ENCODE data around the gene PPP4C.
"Not testable (repeated sequence)": the region's sequence is repeated elsewhere in the genome, so short reads cannot be mapped to it uniquely, and the experiment has no call there.

PPP4C gene

DNA sequence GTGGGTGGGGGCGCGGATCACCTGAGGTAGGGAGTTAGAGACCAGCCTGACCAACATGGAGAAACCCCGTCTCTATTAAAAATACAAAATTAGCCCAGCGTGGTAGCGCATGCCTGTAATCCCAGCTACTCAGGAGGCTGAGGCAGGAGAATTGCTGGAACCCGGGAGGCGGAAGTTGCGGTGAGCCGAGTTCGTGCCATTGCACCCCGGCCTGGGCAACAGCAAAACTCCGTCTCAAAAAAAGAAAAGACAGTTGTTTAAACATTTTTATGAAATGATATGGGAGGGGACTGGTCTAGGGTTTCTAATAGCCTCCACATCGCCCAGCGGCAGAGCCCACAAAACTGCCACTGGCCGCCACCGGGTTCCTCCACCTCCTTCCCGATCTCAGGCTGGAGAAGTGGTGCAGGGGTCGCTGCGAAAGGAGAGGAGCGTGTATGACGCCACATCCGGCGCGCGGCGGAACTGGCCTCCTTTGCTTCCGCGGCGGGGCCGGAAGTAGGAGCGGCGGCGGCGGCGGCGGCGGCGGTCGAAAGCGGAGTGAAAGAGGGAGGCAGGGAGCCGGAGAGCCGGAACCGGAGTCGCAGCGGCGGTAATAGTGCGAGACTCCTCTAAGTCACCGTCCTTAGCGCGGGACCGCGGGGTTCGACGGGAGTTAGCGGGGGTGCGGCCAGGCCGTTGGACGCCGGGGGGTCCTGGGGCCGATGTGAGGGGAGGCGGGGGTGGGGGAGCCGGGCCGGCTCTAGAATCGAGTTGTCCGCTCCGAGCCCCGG, at the start of gene PPP4C:
Gene PPP4C, plus strand, starts transcription at position 492 of the 773 bp plus-strand sequence. CDS start 384 bp downstream, outside the sequence.
- DNase-seq (ENCODE audit: low read depth, low spot score), result no peak
- H3K27ac ChIP-seq, result peak within 1 kb of the TSS; percentile 90

DNA sequence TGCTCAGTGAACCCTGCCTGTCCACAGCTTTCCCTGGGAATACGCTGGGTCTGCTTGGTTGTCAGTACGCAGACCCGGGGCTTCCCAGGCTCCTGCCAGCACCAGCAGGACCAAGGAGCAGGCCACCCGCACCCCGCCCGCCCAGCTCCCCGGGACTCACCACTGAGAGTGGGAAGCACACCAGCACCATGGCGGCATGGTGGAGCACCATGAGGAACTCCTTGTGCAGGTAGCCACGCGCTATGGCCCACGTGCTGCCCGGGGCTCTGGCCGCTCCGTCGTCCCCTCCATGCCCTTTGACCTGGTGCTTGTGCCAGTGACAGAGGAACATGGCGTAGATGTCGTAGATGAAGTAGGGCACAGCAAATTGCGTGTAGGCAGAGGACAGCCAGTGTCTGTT, 49.3 kb upstream of the PPP4C start:
- no peak overlapping the region for H3K27ac ChIP-seq
- no peak for DNase-seq (ENCODE audit: low read depth, low spot score)

DNA sequence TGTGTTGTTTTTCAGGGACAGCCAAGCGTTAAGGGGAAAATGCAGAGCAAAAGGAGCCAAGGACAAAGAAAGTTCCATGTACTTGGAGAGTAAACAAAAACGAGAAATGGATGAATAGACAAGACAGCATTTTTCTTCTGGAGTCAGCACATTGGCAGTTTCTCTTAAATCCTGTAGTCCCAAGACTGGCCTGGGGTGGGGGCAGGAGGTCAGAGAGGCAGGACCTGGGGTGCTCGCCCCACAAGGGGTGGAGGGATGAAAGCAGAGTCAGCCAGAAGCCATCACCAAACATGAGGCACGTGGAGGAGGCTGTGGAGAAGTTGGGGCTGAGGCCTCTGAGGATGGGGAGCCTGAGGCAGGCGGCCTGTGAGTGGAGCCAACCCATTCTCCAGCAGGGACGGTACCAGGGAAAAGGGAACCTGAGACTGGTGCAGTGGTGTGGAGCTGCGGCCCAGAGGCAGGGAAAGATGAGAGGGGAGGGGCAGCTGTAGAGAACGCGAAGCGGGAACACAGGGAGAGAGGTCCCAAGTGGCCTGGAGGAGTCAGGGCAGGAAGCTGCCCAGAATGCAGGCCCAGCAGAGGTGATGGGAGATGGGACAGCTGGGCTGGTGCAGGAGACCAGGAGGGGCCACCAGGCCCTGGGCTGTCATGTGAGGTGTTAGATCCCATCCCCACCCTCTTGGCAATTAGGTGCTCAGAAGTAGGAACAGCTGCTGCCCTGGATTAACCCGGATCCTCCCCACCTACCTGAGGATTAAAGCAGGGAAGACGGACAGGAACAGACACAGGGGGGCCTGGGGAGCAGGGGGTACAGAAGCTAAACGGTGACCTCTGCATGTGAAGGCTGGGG, 48.0 kb upstream of the PPP4C start:
- H3K27ac ChIP-seq, result no peak overlapping the region
- no peak for DNase-seq (ENCODE audit: low read depth, low spot score)

DNA sequence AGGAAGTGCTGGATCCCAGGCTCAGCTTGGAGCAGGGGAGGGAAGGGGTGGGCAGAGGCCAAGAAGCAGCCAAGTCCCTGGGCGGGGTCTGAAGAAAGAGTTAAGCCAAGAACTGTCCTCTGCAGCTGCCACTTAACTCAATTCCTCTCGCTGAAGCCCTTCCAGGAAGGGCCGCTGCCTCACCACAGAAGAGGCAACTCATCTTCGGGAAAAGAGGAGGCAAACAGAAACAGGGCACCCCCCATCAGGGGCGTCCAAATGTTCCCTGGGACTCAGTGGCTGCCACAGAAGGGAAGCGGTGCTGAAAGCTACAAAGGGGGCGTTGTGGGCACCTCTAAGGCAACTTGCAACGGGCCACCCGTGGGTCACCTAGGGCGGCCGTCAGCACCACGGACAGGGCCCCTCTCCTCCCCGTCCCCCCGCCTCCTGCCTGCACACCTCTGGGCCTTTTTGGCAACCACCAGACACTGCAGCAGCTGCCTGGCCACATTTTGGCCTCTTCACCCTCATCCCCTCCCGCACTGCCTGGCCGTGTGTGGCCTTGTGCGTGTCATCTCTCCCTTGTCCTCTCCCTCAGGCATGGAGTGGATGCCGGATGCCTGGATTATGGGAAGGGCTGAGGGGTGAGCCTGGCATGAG, 47.2 kb upstream of the PPP4C start:
- DNase-seq (ENCODE audit: low read depth, low spot score), result no peak
- no peak overlapping the region for H3K27ac ChIP-seq

DNA sequence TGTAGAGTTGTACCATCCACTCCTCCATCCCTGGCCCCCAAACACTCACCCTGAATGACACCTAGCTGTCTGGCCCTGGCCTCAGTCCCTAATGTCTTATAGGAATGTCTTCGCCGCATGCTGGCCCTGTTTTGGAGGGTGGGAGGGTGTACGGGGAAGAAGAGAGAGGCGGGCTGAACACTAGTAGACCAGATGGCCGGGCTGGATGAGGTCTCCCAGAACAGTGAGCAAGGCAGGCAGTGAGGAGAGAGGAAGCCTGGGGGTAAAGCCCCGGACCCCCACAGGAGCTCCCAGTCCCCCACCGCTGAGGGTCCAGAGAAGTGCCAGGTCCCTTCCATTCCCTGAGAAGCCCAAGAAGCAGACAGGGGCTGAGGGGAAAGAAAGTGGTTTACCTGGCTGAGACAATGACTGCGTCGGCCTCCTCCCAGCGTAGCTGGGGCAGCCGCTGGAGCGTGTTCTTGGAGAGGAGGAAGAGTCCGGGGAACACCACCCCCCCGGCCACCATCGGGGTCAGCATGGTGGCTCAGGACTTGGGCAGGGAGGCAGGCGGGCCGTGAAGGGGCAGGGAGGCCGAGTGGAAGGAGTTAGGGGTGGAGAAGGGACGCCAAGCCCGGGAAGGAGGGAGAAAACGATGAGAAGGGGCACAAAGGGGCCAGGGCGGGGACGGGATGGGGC, 45.6 kb upstream of the PPP4C start:
- H3K27ac ChIP-seq, result no peak overlapping the region
- no peak for DNase-seq (ENCODE audit: low read depth, low spot score)

DNA sequence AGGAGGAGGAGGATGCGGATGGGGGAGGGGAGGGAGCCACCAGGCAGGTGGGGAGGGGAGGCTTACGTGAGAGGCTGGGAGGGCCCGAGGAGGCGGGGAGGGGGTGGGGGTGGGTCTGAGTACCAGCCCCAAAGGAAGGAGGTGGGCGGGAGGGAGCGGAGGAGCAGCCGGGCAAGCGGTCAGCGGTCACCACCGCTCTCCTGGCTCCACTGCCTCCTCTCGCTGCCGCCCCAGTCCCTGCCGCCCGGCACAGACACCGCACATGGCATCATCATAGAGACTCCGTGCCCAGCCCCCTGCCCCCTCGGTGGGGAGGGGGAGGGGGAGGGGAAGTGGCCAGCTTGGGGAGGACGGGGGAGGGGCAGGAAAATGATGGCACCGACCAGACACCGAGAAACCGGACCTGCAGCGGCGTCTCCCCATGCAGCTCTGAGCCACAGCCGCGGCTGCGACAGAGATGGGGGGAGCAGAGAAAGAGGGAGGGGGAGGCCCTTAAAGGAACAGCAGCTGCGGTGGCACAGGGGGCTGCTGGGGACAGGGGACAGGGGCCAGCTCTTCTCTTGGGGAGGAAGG, 44.9 kb upstream of the PPP4C start, which contains the start of gene TLCD3B:
Gene TLCD3B, minus strand, starts transcription at position 431 of the 573 bp plus-strand sequence. CDS start 744 bp downstream, outside the sequence.
- DNase-seq (ENCODE audit: low read depth, low spot score), result no peak
- H3K27ac ChIP-seq, result no peak within 1 kb of the TSS

DNA sequence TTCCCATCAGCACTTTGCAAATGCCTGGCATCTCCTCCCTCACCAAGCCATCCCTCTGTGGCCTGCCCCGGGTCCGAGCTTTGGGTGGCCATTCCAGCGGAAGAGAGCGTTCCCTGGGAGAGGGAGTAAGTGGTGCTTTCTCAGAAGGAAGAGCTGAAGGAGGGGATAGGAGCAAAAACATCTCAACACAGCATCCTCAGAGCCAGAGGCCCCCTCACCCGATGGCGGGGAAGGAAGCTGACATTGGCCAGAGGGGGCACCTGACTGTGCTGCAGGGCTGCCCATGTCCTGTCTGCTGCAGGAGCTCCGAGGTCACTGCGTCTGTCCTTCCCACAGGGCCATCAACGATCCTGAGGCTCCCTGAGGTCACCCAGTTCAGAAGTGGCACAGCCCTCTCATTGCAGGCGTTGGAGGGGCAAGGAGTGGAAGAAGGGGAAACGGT, 44.3 kb upstream of the PPP4C start:
- DNase-seq (ENCODE audit: low read depth, low spot score), result no peak
- no peak overlapping the region for H3K27ac ChIP-seq

DNA sequence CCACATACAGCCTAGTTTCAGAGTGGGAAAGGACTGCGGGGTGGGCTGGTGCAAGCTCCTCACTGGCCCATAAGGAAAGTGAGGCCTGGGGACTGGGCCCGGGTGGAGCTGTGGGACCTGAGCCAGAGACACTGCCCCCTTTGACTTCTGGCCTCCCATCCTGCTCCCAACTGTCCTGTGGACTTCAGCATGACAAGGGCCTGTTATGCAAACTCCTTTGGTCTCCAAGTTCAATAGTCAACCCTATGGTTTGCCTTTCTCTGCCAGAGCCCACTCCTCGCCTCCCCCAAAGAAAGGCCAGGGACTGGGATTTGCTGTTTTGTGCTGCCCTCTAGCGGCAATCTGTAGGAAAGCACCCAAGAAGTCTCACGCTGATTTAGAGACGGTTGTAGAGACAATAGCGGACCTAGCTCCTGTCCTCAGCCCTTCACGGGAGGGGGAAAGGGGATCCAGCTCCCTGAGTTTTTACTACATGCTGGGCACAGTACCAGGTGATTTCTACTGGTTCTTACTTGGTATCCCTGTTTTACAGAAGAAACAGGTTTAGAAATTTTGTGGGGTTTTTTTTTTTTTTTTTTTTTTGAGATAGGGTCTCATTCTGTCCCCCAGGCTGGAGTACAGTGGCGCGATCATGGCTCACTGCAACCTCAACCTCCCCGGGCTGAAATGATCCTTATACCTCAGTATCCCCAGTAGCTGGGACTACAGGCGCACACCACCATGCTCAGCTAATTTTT, 43.5 kb upstream of the PPP4C start:
- no peak for DNase-seq (ENCODE audit: low read depth, low spot score)
- no peak overlapping the region for H3K27ac ChIP-seq

DNA sequence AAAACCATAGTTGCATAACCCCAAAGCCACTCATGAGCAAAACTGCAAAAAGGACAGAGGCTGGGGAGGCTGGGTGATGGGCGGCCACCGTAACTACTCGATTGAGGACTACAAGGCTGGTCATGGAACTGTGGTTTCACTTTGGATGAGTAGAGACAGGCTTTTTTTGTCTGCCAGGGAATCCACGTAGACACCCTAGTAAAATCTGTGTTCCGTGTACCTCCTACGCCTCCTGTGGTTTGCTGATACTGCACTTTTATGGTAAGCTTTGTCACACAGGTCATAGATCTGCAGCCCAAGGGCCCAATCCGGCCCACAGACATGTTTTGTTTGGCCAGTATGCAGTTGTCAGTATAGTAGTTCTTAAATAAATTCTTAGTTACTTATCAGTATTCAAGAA, 42.5 kb upstream of the PPP4C start:
- H3K27ac ChIP-seq, result no peak overlapping the region
- no peak for DNase-seq (ENCODE audit: low read depth, low spot score)

DNA sequence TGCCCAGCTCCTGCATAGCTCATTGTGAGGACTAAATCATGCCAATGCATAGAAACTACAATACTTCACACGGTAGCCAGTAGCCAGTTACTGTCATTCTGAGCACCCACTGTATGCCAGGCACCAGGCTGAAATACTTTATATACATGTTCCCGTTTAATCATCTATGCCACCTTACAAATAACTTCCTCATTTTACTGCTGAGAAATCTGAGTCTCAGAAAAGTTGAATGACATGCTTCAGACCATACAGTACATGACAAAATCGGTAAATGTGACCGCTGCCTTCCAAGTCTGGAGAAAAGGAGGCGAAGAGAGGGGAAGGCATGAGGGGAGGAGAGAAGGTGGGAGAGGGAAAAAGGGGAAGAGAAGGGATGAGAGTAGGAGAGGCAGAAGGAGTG, 35.6 kb upstream of the PPP4C start:
- no peak overlapping the region for H3K27ac ChIP-seq
- DNase-seq (ENCODE audit: low read depth, low spot score), result no peak

DNA sequence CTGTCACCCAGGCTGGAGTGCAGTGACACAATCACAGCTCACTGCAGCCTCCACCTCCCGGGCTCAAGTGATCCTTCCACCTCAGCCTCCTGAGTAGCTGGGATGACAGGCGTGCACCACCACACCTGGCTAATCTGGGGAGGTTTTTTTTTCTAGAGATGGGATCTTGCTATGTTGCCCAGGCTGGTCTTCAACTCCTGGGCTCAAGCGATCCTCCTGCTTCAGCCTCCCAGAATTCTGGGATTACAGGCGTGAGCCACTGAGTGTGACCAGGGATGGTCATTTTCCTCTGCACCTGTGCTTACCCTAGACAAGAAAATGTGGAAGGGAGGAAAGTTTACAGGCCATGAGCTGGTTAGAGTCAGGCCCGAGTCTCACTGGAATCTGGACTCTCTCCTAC, 35.1 kb upstream of the PPP4C start:
- DNase-seq (ENCODE audit: low read depth, low spot score), result not testable (repeated sequence)

DNA sequence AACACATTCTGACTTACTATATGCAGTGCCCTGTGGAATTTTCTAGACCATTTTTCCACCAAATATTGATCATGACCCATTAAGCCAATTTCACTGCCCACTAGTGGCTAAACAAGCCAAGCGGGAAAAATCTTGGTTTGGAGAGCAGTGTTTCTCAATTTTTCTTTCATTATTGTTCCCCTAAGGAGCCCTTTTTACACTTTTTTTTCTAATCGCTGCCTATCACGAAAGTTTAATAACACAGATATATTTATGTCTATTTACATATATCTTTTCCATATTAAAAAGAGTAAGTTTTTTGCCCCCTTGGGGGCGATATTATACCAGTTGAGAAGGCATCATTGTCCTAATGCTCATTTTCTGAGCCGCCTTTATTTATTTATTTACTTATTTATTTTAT, 34.0 kb upstream of the PPP4C start:
- no peak for DNase-seq (ENCODE audit: low read depth, low spot score)

More for the DNA sequence above, 35.1 kb upstream of the PPP4C start:
- H3K27ac ChIP-seq, result not testable (repeated sequence)

DNA sequence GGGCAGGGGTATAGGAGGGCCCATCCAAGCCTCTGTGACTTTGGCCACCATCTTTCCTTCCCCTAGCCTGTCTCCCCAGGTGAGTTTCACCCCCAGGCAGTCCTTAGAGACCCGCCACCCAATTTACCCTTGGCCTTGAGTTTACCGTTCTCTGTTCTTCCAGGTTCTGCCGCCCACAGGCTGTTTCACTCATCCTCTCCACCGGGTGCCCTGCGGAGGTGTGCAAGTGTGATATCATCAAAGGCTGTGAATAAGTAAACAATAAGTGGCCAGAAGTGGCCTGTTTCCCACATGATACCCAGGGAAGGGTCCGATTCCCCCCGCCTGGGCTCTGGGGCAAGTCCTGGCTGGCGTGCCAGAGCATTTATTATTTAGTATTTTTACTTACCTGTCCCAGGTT, 29.6 kb upstream of the PPP4C start:
- DNase-seq (ENCODE audit: low read depth, low spot score), result no peak
- no peak overlapping the region for H3K27ac ChIP-seq

More for the DNA sequence above, 34.0 kb upstream of the PPP4C start:
- H3K27ac ChIP-seq, result no peak overlapping the region

DNA sequence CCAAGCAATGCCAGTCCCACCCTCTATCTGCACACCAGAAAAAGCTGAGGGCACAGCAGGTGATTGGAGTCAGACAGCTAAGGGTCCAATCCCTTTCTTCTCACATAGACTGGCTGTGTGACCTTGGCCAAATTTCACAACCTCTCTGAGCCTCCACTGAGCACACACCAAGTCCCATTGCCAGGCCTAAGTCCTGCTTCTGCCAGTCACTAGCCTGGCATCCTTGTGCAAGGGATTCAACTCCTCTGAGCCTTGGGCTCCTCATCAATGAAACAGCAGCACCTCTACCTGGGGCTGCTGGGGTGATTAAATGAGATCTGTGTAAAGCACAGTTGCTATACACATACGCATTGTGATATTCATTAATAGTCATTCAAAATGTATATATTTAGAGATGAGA, 29.2 kb upstream of the PPP4C start:
- H3K27ac ChIP-seq, result no peak overlapping the region
- DNase-seq (ENCODE audit: low read depth, low spot score), result no peak

DNA sequence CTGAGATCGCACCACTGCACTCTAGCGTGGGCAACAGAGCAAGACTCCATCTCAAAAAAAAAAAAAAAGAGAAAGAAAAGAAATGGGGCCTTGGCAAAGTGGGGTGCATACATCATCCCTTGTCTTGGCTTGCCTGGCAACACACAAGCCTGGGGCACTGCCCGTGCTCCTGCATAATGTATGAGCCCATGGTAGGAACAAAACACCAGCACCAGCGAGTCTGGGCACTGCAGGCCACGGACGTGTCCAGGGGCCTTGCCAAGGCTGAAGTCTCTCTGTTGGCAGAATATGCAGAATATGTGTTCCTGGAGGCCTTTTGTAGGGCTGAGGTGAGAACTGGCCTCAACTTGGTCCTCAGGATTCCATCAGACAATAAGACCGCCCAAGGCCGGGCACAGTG, 25.9 kb upstream of the PPP4C start:
- DNase-seq (ENCODE audit: low read depth, low spot score), result no peak
- no peak overlapping the region for H3K27ac ChIP-seq

DNA sequence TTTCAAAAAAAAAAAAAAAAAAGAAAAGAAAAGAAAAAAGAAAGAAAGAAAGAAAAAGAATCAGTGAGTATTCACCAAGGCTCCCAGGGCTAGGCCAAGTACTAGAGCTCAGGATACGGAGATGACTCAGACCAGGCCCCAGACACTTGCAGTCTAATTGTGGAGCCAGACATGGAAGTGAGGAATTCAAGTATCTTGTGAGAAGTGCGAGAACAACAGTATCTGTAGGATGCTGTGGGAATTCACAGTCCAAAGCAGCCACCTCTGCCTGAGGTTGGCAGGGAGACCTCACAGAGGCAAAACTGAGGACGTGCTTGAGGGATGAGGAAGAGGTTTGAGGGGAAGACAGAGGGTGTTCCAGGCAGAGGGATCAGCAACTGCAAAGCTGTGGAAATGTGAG, 24.3 kb upstream of the PPP4C start:
- no peak for DNase-seq (ENCODE audit: low read depth, low spot score)
- no peak overlapping the region for H3K27ac ChIP-seq

DNA sequence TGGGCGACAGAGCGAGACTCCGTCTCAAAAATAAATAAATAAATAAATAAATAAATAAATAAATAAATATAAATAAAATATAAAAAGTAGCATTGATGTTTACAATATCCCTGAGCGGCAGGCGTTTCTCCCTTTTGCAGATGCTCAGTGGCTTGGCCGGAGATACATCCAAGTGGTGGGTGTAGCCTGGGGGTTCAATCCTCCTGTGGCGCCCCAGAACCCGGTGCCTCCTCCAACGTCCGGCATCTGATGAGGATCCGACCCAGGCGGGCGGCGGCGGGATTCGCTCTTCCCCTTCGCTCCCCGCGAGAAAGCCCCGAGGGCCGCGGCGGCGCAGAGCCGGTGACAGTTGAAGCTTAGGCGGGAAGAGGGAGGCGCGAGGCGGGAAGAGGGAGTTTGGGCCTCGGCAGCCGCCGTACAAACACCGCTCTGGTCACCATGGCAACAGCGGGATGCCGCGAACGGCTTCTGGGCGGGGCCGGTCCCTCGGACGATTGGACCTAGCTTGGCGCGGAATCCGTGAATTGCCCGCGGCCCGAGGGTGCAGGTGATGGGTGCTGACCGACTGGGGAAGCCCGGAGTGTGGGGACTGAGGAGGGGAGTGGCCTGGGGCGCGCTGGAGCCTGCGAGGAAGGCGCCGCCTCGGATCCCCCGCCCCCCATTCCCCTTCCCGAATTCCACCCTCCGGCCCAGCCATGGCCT, 23.0 kb upstream of the PPP4C start:
- DNase-seq (ENCODE audit: low read depth, low spot score), result peak; percentile 40
- H3K27ac ChIP-seq, result peak overlapping the region; percentile 21

DNA sequence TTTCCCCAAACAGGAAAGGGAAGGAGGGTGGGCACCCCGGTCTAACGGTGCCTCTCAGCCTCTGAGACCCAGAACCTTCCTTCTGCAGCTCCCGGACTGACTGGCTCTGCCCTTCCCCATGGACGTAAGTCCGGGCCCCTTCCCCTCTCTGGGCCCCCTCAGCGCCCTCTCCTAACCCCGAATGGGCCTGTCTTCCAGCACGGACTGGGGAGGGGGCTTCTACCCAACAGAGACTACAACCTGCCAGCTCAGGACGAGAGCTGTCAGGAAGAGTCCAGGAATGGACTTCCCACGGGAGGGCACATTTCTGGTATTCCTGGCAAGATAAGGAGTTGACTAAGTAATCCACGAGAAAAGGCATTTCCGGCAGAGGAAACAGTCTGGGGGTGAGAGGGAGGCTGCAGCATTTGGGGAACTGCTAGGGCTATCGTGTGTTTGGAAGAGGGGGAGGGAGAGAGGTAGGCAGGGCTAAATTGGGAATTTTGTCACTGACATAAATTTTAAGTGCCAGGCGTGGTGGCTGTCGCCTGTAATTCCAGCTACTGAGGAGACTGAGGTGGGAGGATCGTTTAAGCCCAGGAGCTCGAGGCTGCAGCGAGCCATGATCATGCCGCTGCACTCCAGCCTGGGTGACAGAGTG, 22.3 kb upstream of the PPP4C start:
- H3K27ac ChIP-seq, result peak overlapping the region; percentile 21
- no peak for DNase-seq (ENCODE audit: low read depth, low spot score)

Measured in epithelial cell of prostate (primary cell).